Ovary (tissue), 9 donors: Measurements from ENCODE around the gene NUP85. TPM values are rescaled to one million over a fixed set of nuclear protein-coding genes. Genes with fewer than 3 reads are reported as not detected.

Experiments used
- DNase-seq, 5 donors: peaks; one replicate each; pipeline ENCODE4 v3.0.0-alpha.2; 2019 to 2020
- H3K27ac ChIP-seq, 2 donors: fragments of 200-600 bp; one replicate each; pipeline versions ENCODE4 v1.5.1 to v1.8.0; 2019 to 2022
- H3K27me3 ChIP-seq: fragments of 200-600 bp; one replicate; pipeline ENCODE4 v1.8.0; 2022
- H3K36me3 ChIP-seq: fragments of 200-600 bp; sonication (generic); one replicate; pipeline ENCODE4 v1.5.1; 2019
- H3K4me1 ChIP-seq: one replicate; pipeline ENCODE4 v1.8.1; 2013; ENCODE audit warnings: mild to moderate bottlenecking, moderate library complexity; ENCODE audit not compliant: insufficient read depth
- H3K4me3 ChIP-seq: fragments of 200-600 bp; sonication (generic); one replicate; pipeline ENCODE4 v1.5.1; 2017
- H3K9me3 ChIP-seq, 2 donors: fragments of 200-600 bp in 1 of 2; sonication (generic) in 1 of 2; one replicate each; pipeline versions ENCODE4 v1.5.1 to v1.8.1; 2013 to 2019; ENCODE audit warnings: mild to moderate bottlenecking in 1 of 2, moderate library complexity in 1 of 2
- CTCF ChIP-seq, 3 donors: fragments of 450-650 bp in 2 of 3; fragments of 200-600 bp in 1 of 3; IDR thresholded peaks; one replicate each; pipeline versions ENCODE4 v1.5.1 to v1.8.0; 2016 to 2022; ENCODE audit warnings: antibody characterized with exemption in 3 of 3, mild to moderate bottlenecking in 1 of 3
- EP300 ChIP-seq: sonication (generic); formaldehyde crosslinking; IDR thresholded peaks from one replicate; pipeline ENCODE4 v1.6.1; 2017; ENCODE audit warnings: antibody characterized with exemption
- POLR2A ChIP-seq: fragments of 450-650 bp; IDR thresholded peaks from one replicate; pipeline ENCODE4 v1.6.1; 2017; ENCODE audit warnings: antibody characterized with exemption, mild to moderate bottlenecking, moderate library complexity
- WGBS, 3 donors: extraction: QIAGEN DNeasy Blood & Tissue Kit in 1 of 3; methylation state at CpG; one replicate each; pipeline versions ENCODE4 v1.1.5 to v1.1.7; 2013 to 2017; 5-methylcytosine and 5-hydroxymethylcytosine counted together
- intact Hi-C, 4 donors: fragments of 100-400 bp; cut with DNase I; formaldehyde crosslinking; loops; one replicate each; pipeline versions ENCODE4 v1.11.0 to v1.15.1; 2022 to 2023
- polyA plus RNA-seq, 2 donors: library from polyadenylated mRNA; stranded (reverse); fragments of 200-250 nt in 1 of 2; fragments of 350-450 nt in 1 of 2; fragmentation: Illumina TruSeq in 1 of 2; extraction: RNeasy Lipid Tissue Mini Kit (QIAGEN cat#74804) in 1 of 2; gene quantifications; one replicate each; pipeline ENCODE4 v1.2.3, GENCODE V29; 2013 to 2014
- total RNA-seq, 7 donors: library from RNA; depleted of rRNA in 2 of 7; stranded (reverse); fragments of >200 nt in 2 of 7; fragmentation: NEBNext Ultra II Directional in 3 of 7; extraction: Animal tissue kit (Norgen Biotek cat#: 25700) in 3 of 7; gene quantifications; one replicate each; pipeline versions ENCODE4 v1.1.0 to v1.2.4, GENCODE V29; 2016 to 2023
- donor health status: DM: no; HTN: no; CAD: no; lungs with moderate emphysema.
- donor health status: DM: no; HTN: no; CAD: no.
- donor health status: Bipolar disorder and iron deficiency.
- donor health status: DM: yes; HTN: yes; CAD: no.
- donor health status: DM: no; HTN: no; CAD: no.
- donor health status: DM: yes; HTN: yes; CAD: no.

NUP85 gene
- total and polyA plus RNA-seq, 9 donors = 23.4 to 82.2 (median 50.8) TPM

GRCh38 chr17:75238684-75239191, 33.3 kb downstream of the NUP85 start:
- TF ChIP-seq CTCF (IDR thresholded peaks at IDR 0.05) (peak; percentile 49 to 54 (median 53)), EP300 (no peak)
- H3K27ac ChIP-seq = no peak overlapping the region
- 42 to 46% (median 44%) methylated on average over 13 of the region's 13 CpGs for WGBS, 3 donors
- H3K9me3 ChIP-seq = no peaks in the 10 kb centered on the region
- intact Hi-C loops = no loop called here
- H3K4me3 ChIP-seq = no peak overlapping the region
- no peaks in the 10 kb centered on the region for H3K36me3 ChIP-seq
- peak; percentile 36 to 71 (median 61) for DNase-seq
- no peaks in the 10 kb centered on the region for H3K4me1 ChIP-seq
- H3K27me3 ChIP-seq = no peaks in the 10 kb centered on the region

GRCh38 chr17:75239214-75239613, 33.7 kb downstream of the NUP85 start:
- Histone ChIP-seq H3K4me1 (no peaks in the 10 kb centered on the region), H3K36me3 (no peaks in the 10 kb centered on the region), H3K4me3 (no peak overlapping the region), H3K9me3 (no peaks in the 10 kb centered on the region), H3K27me3 (no peaks in the 10 kb centered on the region), H3K27ac (no peak overlapping the region)
- WGBS, 3 donors = 72 to 78% (median 76%) methylated on average over 12 of the region's 12 CpGs
- no peak for TF ChIP-seq EP300
- no peak for TF ChIP-seq CTCF (IDR thresholded peaks at IDR 0.05)
- no peak for TF ChIP-seq POLR2A
- intact Hi-C loops = no loop called here
- DNase-seq = no peak

GRCh38 chr17:75239778-75240393, 34.4 kb downstream of the NUP85 start:
- DNase-seq = no peak
- Histone ChIP-seq H3K27me3 (no peaks in the 10 kb centered on the region), H3K4me3 (no peak overlapping the region), H3K9me3 (no peaks in the 10 kb centered on the region), H3K4me1 (no peaks in the 10 kb centered on the region), H3K36me3 (no peaks in the 10 kb centered on the region), H3K27ac (no peak overlapping the region)
- TF ChIP-seq POLR2A (no peak), EP300 (no peak), CTCF (IDR thresholded peaks at IDR 0.05) (no peak)
- intact Hi-C loops = no loop called here
- WGBS, 3 donors = 76 to 80% (median 78%) methylated on average over 23 of the region's 23 CpGs

GRCh38 chr17:75240394-75241142, 35.1 kb downstream of the NUP85 start:
- H3K4me3 ChIP-seq = no peak overlapping the region
- H3K9me3 ChIP-seq = no peaks in the 10 kb centered on the region
- H3K27me3 ChIP-seq = no peaks in the 10 kb centered on the region
- H3K36me3 ChIP-seq = no peaks in the 10 kb centered on the region
- H3K27ac ChIP-seq = no peak overlapping the region
- WGBS, 3 donors = 58 to 69% (median 60%) methylated on average over 19 to 23 of the region's 23 CpGs
- intact Hi-C loops = no loop called here
- TF ChIP-seq POLR2A (no peak), EP300 (no peak), CTCF (IDR thresholded peaks at IDR 0.05) (no peak)
- H3K4me1 ChIP-seq = no peaks in the 10 kb centered on the region
- peak in 1 of 5 donors; percentile 44 for DNase-seq
